Non-pigmented ciliary epithelial cell (primary cell): ENCODE results near the gene PAPOLG.
"Not testable (repeated sequence)": the region's sequence is repeated elsewhere in the genome, so short reads cannot be mapped to it uniquely, and the experiment has no call there.

ENCODE experiments used
- DNase-seq: peaks from one replicate; pipeline ENCODE4 v3.0.0-alpha.2; 2010; ENCODE audit warnings: low read depth

PAPOLG gene

GRCh38 chr2:60775048-60775639 is 19.1 kb downstream of the PAPOLG start:
- no peak for DNase-seq

GRCh38 chr2:60778352-60778751 is 22.3 kb downstream of the PAPOLG start:
- no peak for DNase-seq

DNA sequence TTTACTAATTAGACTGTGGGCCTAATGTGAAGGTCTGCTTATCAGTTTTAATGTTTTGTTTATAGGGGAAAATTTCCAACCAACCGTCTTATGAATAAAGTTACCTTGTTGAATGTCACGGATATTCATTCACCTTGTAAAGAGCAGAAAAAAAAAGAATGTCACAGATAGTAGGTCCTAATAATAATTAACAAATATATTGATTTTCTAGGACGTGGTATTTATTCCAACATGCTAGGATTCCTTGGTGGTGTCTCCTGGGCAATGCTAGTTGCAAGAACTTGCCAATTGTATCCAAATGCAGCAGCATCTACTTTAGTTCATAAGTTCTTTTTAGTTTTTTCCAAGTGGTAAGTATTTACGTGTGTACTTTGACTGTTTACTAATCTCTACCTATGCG is 23.4 kb downstream of the PAPOLG start:
- no peak for DNase-seq

DNA sequence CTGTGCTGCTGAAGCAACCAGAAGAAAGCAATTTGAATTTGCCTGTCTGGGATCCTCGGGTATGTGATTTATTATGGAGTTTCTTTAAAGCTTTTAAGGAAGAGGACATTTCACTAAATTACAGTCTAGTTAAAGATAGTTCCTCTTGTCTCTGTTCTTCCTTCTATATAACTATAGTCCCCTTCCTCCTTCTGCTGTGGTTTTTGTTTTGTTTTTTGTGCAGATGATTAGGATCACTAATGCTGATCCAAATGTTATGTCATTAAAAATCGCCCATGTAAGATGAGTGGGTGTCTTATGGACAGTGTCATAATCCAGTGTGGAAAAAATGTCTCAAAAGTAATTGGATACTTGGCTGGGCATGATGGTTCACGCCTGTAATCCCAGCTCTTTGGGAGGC is 24.7 kb downstream of the PAPOLG start:
- no peak for DNase-seq

- no peak for DNase-seq
Observed at GRCh38 chr2:60793169-60793568, 37.1 kb downstream of the PAPOLG start.

GRCh38 chr2:60794271-60794863 is 38.3 kb downstream of the PAPOLG start:
- no peak for DNase-seq

DNA sequence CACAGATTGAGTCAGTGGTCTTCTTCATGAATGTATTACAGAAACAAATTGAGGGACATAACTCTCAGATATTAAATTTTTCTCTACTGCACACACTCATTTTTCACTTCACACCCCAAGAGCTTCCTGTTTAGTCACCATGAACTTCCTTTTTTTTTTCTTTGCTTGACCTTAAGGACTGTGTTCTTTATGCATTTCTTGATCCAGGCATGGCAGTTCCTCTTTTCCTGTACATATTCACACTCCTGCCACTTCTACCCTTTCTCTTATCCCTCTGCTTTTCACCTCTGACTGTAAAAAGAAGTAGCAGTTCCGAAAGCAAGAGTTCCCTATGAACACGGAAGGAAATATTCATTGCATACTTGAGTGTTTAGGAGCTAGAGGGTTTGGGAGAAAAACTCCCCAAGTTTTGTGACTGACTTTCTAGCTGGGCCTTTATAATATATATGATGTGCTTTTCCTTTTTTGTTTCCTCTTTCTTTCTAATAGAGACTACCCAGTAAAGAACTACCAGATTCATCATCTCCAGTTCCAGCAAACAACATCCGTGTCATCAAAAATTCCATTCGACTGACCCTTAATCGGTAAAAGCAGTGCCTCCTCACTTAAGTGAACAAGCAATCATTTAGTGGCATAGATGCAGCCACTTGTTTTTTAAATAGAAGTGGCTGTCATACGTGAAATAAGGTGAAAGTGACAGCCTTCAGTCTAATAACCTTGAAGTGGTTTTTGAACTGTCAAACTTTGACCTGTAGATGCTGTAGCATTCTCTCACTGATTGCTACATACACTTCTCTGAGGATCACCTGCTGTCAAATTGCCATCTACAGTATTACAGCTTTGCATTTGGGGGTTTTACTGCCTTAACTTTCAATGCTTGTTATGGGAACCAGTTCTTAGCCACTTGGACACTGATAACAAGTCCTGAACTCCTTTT is 40.8 kb downstream of the PAPOLG start:
- DNase-seq = no peak

GRCh38 chr2:60804473-60804872 is 48.4 kb downstream of the PAPOLG start:
- no peak for DNase-seq

- DNase-seq = no peak
Observed at GRCh38 chr2:60806595-60806987, 50.5 kb downstream of the PAPOLG start.

GRCh38 chr2:60806988-60807681 is 51.1 kb downstream of the PAPOLG start:
- peak; percentile 68 for DNase-seq

DNA sequence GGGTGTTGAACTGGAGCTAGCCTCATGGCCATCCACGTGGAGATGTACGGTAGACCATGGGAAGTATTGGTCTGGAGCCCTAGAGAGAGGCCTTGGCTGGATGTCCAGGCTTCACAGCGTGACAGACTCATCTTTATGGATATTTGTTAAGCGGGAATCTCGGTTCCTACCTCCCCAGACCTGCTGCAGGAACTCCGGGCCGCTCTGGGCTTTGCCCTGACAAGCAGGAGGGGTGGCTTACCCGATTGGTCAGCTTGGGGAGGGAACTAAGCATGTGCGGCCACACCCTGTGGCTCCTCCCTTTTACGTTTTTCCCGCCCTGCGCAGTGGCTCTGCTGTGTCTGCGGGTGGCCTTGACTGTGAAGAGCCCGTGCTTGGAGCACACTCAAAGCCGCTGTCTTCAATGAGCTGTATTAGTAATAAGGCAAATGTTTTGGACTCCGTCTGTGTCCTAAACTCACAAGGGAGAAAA is 52.3 kb downstream of the PAPOLG start:
- DNase-seq = no peak

- no peak for DNase-seq
Observed at GRCh38 chr2:60811491-60812375, 55.7 kb downstream of the PAPOLG start.

- not testable (repeated sequence) for DNase-seq
Observed at GRCh38 chr2:60817191-60817590, 61.1 kb downstream of the PAPOLG start.

- no peak for DNase-seq
Observed at GRCh38 chr2:60818272-60818671, 62.2 kb downstream of the PAPOLG start.

- no peak for DNase-seq
Observed at GRCh38 chr2:60819155-60819862, 63.2 kb downstream of the PAPOLG start.

DNA sequence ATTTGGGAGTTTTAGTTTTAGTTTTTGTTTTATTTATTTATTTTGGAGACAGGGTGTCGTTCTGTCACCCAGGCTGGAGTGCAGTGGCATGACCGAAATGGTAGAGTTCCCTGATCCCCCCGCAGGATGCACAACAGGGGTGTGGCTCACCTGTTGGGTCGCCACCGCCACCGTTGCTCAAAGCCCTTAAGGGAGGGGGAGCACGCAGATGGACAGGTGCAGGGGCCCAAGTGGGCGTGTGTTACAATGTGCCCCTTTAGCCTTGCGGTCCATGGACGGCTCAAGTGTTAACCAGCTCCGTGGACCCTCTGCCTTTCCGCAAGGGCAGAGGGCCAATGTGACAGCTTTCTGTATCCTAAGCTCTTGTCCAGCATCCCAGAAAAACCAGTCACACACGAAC is 63.9 kb downstream of the PAPOLG start:
- DNase-seq = no peak

- no peak for DNase-seq
Observed at GRCh38 chr2:60820416-60821132, 64.5 kb downstream of the PAPOLG start.

GRCh38 chr2:60821133-60821469 is 65.0 kb downstream of the PAPOLG start:
- DNase-seq = no peak

GRCh38 chr2:60821587-60822302 is 65.7 kb downstream of the PAPOLG start:
- no peak for DNase-seq

- no peak for DNase-seq
Observed at GRCh38 chr2:60822987-60823386, 66.9 kb downstream of the PAPOLG start.
